Astrocyte (in vitro differentiated cells and primary cell): ENCODE data around the gene CHCT1.

Experiments
- EZH2 ChIP-seq: IDR thresholded peaks from 2 replicates; pipeline ENCODE4 v1.6.1; 2012; ENCODE audit warnings: mild to moderate bottlenecking, low read length, inconsistent platforms; ENCODE audit not compliant: insufficient read depth
- TF ChIP-seq, protein P1 (sequence below): IDR thresholded peaks from 2 replicates; pipeline ENCODE4 v1.5.1; 2011; ENCODE audit warnings: low read depth, mild to moderate bottlenecking, inconsistent platforms, low read length, moderate library complexity; ENCODE audit not compliant: insufficient read depth

GRCh38 chr17:60387666-60388065 lies 34.6 kb upstream of the CHCT1 start:
- TF ChIP-seq, protein P1, sequence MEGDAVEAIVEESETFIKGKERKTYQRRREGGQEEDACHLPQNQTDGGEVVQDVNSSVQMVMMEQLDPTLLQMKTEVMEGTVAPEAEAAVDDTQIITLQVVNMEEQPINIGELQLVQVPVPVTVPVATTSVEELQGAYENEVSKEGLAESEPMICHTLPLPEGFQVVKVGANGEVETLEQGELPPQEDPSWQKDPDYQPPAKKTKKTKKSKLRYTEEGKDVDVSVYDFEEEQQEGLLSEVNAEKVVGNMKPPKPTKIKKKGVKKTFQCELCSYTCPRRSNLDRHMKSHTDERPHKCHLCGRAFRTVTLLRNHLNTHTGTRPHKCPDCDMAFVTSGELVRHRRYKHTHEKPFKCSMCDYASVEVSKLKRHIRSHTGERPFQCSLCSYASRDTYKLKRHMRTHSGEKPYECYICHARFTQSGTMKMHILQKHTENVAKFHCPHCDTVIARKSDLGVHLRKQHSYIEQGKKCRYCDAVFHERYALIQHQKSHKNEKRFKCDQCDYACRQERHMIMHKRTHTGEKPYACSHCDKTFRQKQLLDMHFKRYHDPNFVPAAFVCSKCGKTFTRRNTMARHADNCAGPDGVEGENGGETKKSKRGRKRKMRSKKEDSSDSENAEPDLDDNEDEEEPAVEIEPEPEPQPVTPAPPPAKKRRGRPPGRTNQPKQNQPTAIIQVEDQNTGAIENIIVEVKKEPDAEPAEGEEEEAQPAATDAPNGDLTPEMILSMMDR = no peak
- TF ChIP-seq EZH2 = no peak
